CD14-positive monocyte (primary cell): ENCODE measurements around the gene SELENOO. TPM values are rescaled to one million over a fixed set of nuclear protein-coding genes. Genes with fewer than 3 reads are reported as not detected.
A peak's percentile ranks its signal among the peaks of the same experiment; 100 is the strongest.

Experiments
- DNase-seq, 3 donors: peaks; one replicate each; pipeline ENCODE4 v3.0.0-alpha.2; 2011 to 2022
- H2AFZ ChIP-seq: 2 replicates; pipeline ENCODE4 v1.6.0; 2012; ENCODE audit warnings: mild to moderate bottlenecking, low read depth, low read length, inconsistent platforms; ENCODE audit not compliant: insufficient read depth, poor library complexity, severe bottlenecking
- H3K27ac ChIP-seq, 2 donors: 1 replicate in 1 of 2; 2 replicates in 1 of 2; pipeline ENCODE4 v1.5.1; 2012 to 2013; ENCODE audit warnings: low read length in 2 of 2, control low read depth in 1 of 2, inconsistent platforms in 1 of 2, low read depth in 1 of 2, mild to moderate bottlenecking in 1 of 2
- H3K27me3 ChIP-seq, 2 donors: one replicate each; pipeline versions ENCODE4 v1.6.0 to v1.6.1; 2011 to 2013; ENCODE audit warnings: low read length in 2 of 2; ENCODE audit not compliant: control insufficient read depth in 2 of 2, insufficient read depth in 2 of 2
- H3K36me3 ChIP-seq, 2 donors: replicated peaks in 1 of 2; 1 replicate in 1 of 2; 2 replicates in 1 of 2; pipeline versions ENCODE4 v1.5.1 to v1.6.1; 2012 to 2013; ENCODE audit warnings: low read length in 2 of 2, control low read depth in 1 of 2, inconsistent platforms in 1 of 2, mild to moderate bottlenecking in 1 of 2; ENCODE audit not compliant: insufficient read depth in 2 of 2, control insufficient read depth in 1 of 2
- H3K4me1 ChIP-seq, 2 donors: 1 replicate in 1 of 2; 2 replicates in 1 of 2; pipeline versions ENCODE4 v1.5.1 to v1.6.1; 2012 to 2013; ENCODE audit warnings: low read length in 2 of 2, control low read depth in 1 of 2, inconsistent platforms in 1 of 2, mild to moderate bottlenecking in 1 of 2, moderate library complexity in 1 of 2; ENCODE audit not compliant: insufficient read depth in 2 of 2, control insufficient read depth in 1 of 2
- H3K4me2 ChIP-seq: replicated peaks from 2 replicates; pipeline ENCODE3; 2012; ENCODE audit warnings: low read length, moderate library complexity, mild to moderate bottlenecking; ENCODE audit not compliant: poor library complexity, severe bottlenecking; ENCODE audit errors: extremely low read depth
- H3K4me3 ChIP-seq, 3 experiments: fragments of 200-600 bp in 1 of 3; sonication (generic) in 1 of 3; replicated peaks in 1 of 3; 1 replicate in 2 of 3; 2 replicates in 1 of 3; pipeline ENCODE4 v1.5.1; 2011 to 2013; ENCODE audit warnings: low read length in 3 of 3, mild to moderate bottlenecking in 3 of 3, control low read depth in 2 of 3, low read depth in 2 of 3, inconsistent platforms in 1 of 3, moderate library complexity in 1 of 3
- H3K79me2 ChIP-seq: 2 replicates; pipeline ENCODE4 v1.6.0; 2012; ENCODE audit warnings: mild to moderate bottlenecking, control low read depth, inconsistent platforms, low read length, moderate library complexity; ENCODE audit not compliant: insufficient read depth
- H3K9ac ChIP-seq: 2 replicates; pipeline ENCODE4 v1.6.0; 2017; ENCODE audit warnings: low read length, mild to moderate bottlenecking; ENCODE audit not compliant: insufficient read depth, poor library complexity, severe bottlenecking
- H3K9me3 ChIP-seq, 2 donors: replicated peaks in 1 of 2; 1 replicate in 1 of 2; 2 replicates in 1 of 2; pipeline versions ENCODE4 v1.5.1 to v1.6.1; 2012 to 2013; ENCODE audit warnings: low read length in 2 of 2, control low read depth in 1 of 2; ENCODE audit not compliant: control insufficient read depth in 1 of 2, insufficient read depth in 1 of 2
- H4K20me1 ChIP-seq: 2 replicates; pipeline ENCODE4 v1.6.0; 2012; ENCODE audit warnings: mild to moderate bottlenecking, low read length, control low read depth, moderate library complexity; ENCODE audit not compliant: insufficient read depth
- H3K27ac Mint-ChIP-seq, 7 donors: one replicate each; pipeline ENCODE4 v1.8.0; 2020; ENCODE audit warnings: mild to moderate bottlenecking in 7 of 7, mixed read lengths in 7 of 7, moderate library complexity in 6 of 7, inconsistent platforms in 2 of 7
- H3K27me3 Mint-ChIP-seq, 3 donors: one replicate each; pipeline ENCODE4 v1.8.0; 2021 to 2022; ENCODE audit warnings: low read depth in 3 of 3, mild to moderate bottlenecking in 3 of 3, mixed read lengths in 3 of 3, moderate library complexity in 3 of 3, inconsistent platforms in 1 of 3
- H3K36me3 Mint-ChIP-seq, 2 donors: one replicate each; pipeline ENCODE4 v1.8.0; 2020; ENCODE audit warnings: mixed read lengths in 2 of 2, inconsistent platforms in 1 of 2, mild to moderate bottlenecking in 1 of 2
- H3K4me1 Mint-ChIP-seq: one replicate; pipeline ENCODE4 v1.8.0; 2020; ENCODE audit warnings: mild to moderate bottlenecking, mixed read lengths
- H3K4me3 Mint-ChIP-seq, 2 donors: one replicate each; pipeline ENCODE4 v1.8.0; 2020; ENCODE audit warnings: mild to moderate bottlenecking in 2 of 2, mixed read lengths in 2 of 2, moderate library complexity in 1 of 2
- H3K9me3 Mint-ChIP-seq, 7 donors: one replicate each; pipeline ENCODE4 v1.8.0; 2020 to 2022; ENCODE audit warnings: mixed read lengths in 7 of 7, mild to moderate bottlenecking in 6 of 7, moderate library complexity in 6 of 7, inconsistent platforms in 2 of 7
- CTCF ChIP-seq: fragments of 200-600 bp; IDR thresholded peaks from one replicate; pipeline ENCODE4 v1.8.0; 2022; ENCODE audit warnings: antibody characterized with exemption, mild to moderate bottlenecking
- WGBS: methylation state at CpG from one replicate; pipeline ENCODE4 v1.1.5; 2013; ENCODE audit warnings: missing lambda C conversion rate; ENCODE audit not compliant: insufficient coverage; 5-methylcytosine and 5-hydroxymethylcytosine counted together
- intact Hi-C, 2 donors: fragments of 100-400 bp; cut with micrococcal nuclease; formaldehyde crosslinking; loops; one replicate each; pipeline versions ENCODE4 v1.15.0 to v1.15.1; 2023
- polyA plus RNA-seq, 3 donors: library from polyadenylated mRNA; depleted of rRNA in 1 of 3; unstranded in 2 of 3; stranded (reverse) in 1 of 3; fragments of 300-500 nt in 2 of 3; fragments of >200 nt in 1 of 3; fragmentation: Illumina TruSeq in 2 of 3; gene quantifications; 1 replicate in 2 of 3; 2 replicates in 1 of 3; pipeline ENCODE4 v1.2.3, GENCODE V29; 2012 to 2021

Gene SELENOO
- polyA plus RNA-seq, 3 donors, result 2.7 to 76.9 (median 8.7) TPM

- peaks cover 47% of the 10 kb centered on the region for H3K79me2 ChIP-seq
- Mint-ChIP-seq H3K27me3 (peaks cover 0 to 3% (median 2%) of the 10 kb centered on the region in 3 donors), H3K4me3 (peak overlapping the region in 1 of 2 donors; percentile 27), H3K36me3 (peaks cover 45 to 67% of the 10 kb centered on the region in 2 donors), H3K27ac (peak overlapping the region in 1 of 7 donors; percentile 77), H3K9me3 (peaks cover 0 to under 1% (median 0%) of the 10 kb centered on the region in 7 donors), H3K4me1 (peaks cover 18% of the 10 kb centered on the region)
- no peak overlapping the region for H2AFZ ChIP-seq
- H3K9me3 ChIP-seq, result no peaks in the 10 kb centered on the region
- no peak overlapping the region for H3K27ac ChIP-seq
- H3K9ac ChIP-seq, result no peak overlapping the region
- TF ChIP-seq CTCF, result no peak
- H3K4me2 ChIP-seq, result no peak overlapping the region
- DNase-seq, result no peak
- 96% methylated on average over 49 of the region's 61 CpGs for WGBS
- H3K27me3 ChIP-seq, result no peaks in the 10 kb centered on the region
- H3K36me3 ChIP-seq, result peaks cover 50 to 66% of the 10 kb centered on the region in 2 donors
- intact Hi-C loops, result no loop called here
- H4K20me1 ChIP-seq, result peaks cover 34% of the 10 kb centered on the region
- H3K4me1 ChIP-seq, result peaks cover 22 to 38% of the 10 kb centered on the region in 2 donors
- no peak overlapping the region for H3K4me3 ChIP-seq
Measured at GRCh38 chr22:50197856-50198623, 2.8 kb upstream of the SELENOO start.

GRCh38 chr22:50198624-50199017, 2.2 kb upstream of the SELENOO start:
- Histone ChIP-seq H3K9me3 (no peaks in the 10 kb centered on the region), H3K79me2 (peaks cover 47% of the 10 kb centered on the region), H3K4me2 (no peak overlapping the region), H3K9ac (no peak overlapping the region), H2AFZ (no peak overlapping the region), H4K20me1 (peaks cover 38% of the 10 kb centered on the region), H3K4me1 (peaks cover 26 to 38% of the 10 kb centered on the region in 2 donors), H3K4me3 (no peak overlapping the region), H3K27me3 (no peaks in the 10 kb centered on the region), H3K27ac (no peak overlapping the region), H3K36me3 (peaks cover 44 to 61% of the 10 kb centered on the region in 2 donors)
- H3K27ac Mint-ChIP-seq, result no peak overlapping the region
- WGBS, result 92% methylated on average over 14 of the region's 16 CpGs
- no peak for DNase-seq
- TF ChIP-seq CTCF, result no peak
- peaks cover 0 to 3% (median 2%) of the 10 kb centered on the region in 3 donors for H3K27me3 Mint-ChIP-seq
- H3K4me3 Mint-ChIP-seq, result no peak overlapping the region
- peaks cover 50 to 65% of the 10 kb centered on the region in 2 donors for H3K36me3 Mint-ChIP-seq
- H3K4me1 Mint-ChIP-seq, result peaks cover 23% of the 10 kb centered on the region
- intact Hi-C loops, result no loop called here
- H3K9me3 Mint-ChIP-seq, result peaks cover 0 to 3% (median 0%) of the 10 kb centered on the region in 7 donors
